Activated T-helper 17 cell treated with anti-CD3 and anti-CD28 coated beads, Interleukin-2, amount 50 U/mL, for 72 hours (primary cell): Measurements from ENCODE around the gene POMGNT2. TPM values are rescaled to one million over a fixed set of nuclear protein-coding genes. Genes with fewer than 3 reads are reported as not detected.
"Not testable (repeated sequence)": the region's sequence is repeated elsewhere in the genome, so short reads cannot be mapped to it uniquely, and the experiment has no call there.

Experiments
- ATAC-seq: fragments of 150-1000 bp; cut with Tn5 transposase; replicated peaks from 2 replicates; pipeline ENCODE4 v1.10.0; 2021; ENCODE audit warnings: mild to moderate bottlenecking, moderate library complexity
- H3K27ac Mint-ChIP-seq: one replicate; pipeline ENCODE4 v1.8.0; 2022; ENCODE audit warnings: mixed read lengths
- H3K27me3 Mint-ChIP-seq: one replicate; pipeline ENCODE4 v1.8.0; 2022; ENCODE audit warnings: mixed read lengths
- H3K36me3 Mint-ChIP-seq: one replicate; pipeline ENCODE4 v1.8.0; 2022; ENCODE audit warnings: low read depth, mild to moderate bottlenecking, mixed read lengths
- H3K4me1 Mint-ChIP-seq: one replicate; pipeline ENCODE4 v1.8.0; 2022; ENCODE audit warnings: mixed read lengths
- H3K4me3 Mint-ChIP-seq: one replicate; pipeline ENCODE4 v1.8.0; 2022; ENCODE audit warnings: mild to moderate bottlenecking, mixed read lengths
- H3K9me3 Mint-ChIP-seq: one replicate; pipeline ENCODE4 v1.8.0; 2022; ENCODE audit warnings: mixed read lengths
- total RNA-seq, 2 donors: library from RNA; stranded (reverse); gene quantifications; one replicate each; pipeline ENCODE4 v1.2.3, GENCODE V29; 2022

Gene POMGNT2
- total RNA-seq, 2 donors from 2014 or later: 3.7 to 4.5 TPM

GRCh38 chr3:43074901-43075689 is 30.8 kb downstream of the POMGNT2 start:
- H3K36me3 Mint-ChIP-seq: peaks cover 11% of the 10 kb centered on the region
- peaks cover 3% of the 10 kb centered on the region for H3K9me3 Mint-ChIP-seq
- no peak for ATAC-seq
- H3K27ac Mint-ChIP-seq: no peak overlapping the region
- no peak overlapping the region for H3K4me3 Mint-ChIP-seq
- H3K27me3 Mint-ChIP-seq: no peaks in the 10 kb centered on the region
- H3K4me1 Mint-ChIP-seq: no peaks in the 10 kb centered on the region

- Mint-ChIP-seq H3K4me3 (no peak overlapping the region), H3K9me3 (peaks cover 3% of the 10 kb centered on the region), H3K36me3 (peaks cover 5% of the 10 kb centered on the region), H3K27me3 (no peaks in the 10 kb centered on the region), H3K4me1 (no peaks in the 10 kb centered on the region), H3K27ac (no peak overlapping the region)
- ATAC-seq: peak; percentile 26
Measured at GRCh38 chr3:43074482-43074881, 31.4 kb downstream of the POMGNT2 start.

DNA sequence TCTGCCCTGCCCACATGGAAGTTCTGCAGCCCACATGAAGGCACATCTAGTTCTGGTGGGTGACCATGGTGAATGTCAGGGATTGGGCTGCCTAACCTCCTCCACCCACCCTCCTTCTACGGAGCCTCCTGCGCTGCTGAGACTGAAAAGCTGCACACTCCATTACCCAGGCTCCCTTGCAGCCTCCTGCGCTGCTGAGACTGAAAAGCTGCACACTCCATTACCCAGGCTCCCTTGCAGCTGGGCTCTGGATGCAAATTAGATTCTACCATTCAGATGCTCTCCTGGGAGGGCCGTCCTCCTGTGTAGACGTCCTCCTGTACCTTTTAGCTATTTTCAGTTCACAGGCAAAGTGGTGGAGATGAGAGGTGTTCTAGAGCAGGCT is 32.1 kb downstream of the POMGNT2 start:
- peaks cover 3% of the 10 kb centered on the region for H3K9me3 Mint-ChIP-seq
- no peak overlapping the region for H3K4me3 Mint-ChIP-seq
- H3K27ac Mint-ChIP-seq: no peak overlapping the region
- ATAC-seq: no peak
- H3K36me3 Mint-ChIP-seq: no peaks in the 10 kb centered on the region
- H3K4me1 Mint-ChIP-seq: no peaks in the 10 kb centered on the region
- H3K27me3 Mint-ChIP-seq: no peaks in the 10 kb centered on the region

GRCh38 chr3:43073116-43073835 is 32.6 kb downstream of the POMGNT2 start:
- no peaks in the 10 kb centered on the region for H3K36me3 Mint-ChIP-seq
- no peaks in the 10 kb centered on the region for H3K4me1 Mint-ChIP-seq
- no peak overlapping the region for H3K4me3 Mint-ChIP-seq
- H3K9me3 Mint-ChIP-seq: peaks cover 2% of the 10 kb centered on the region
- no peak overlapping the region for H3K27ac Mint-ChIP-seq
- no peaks in the 10 kb centered on the region for H3K27me3 Mint-ChIP-seq
- no peak for ATAC-seq

GRCh38 chr3:43072361-43072760 is 33.5 kb downstream of the POMGNT2 start:
- no peak for ATAC-seq
- no peaks in the 10 kb centered on the region for H3K27me3 Mint-ChIP-seq
- H3K4me3 Mint-ChIP-seq: no peak overlapping the region
- H3K9me3 Mint-ChIP-seq: no peaks in the 10 kb centered on the region
- no peaks in the 10 kb centered on the region for H3K4me1 Mint-ChIP-seq
- no peak overlapping the region for H3K27ac Mint-ChIP-seq
- no peaks in the 10 kb centered on the region for H3K36me3 Mint-ChIP-seq

- H3K27ac Mint-ChIP-seq: no peak overlapping the region
- no peaks in the 10 kb centered on the region for H3K36me3 Mint-ChIP-seq
- H3K4me1 Mint-ChIP-seq: no peaks in the 10 kb centered on the region
- H3K27me3 Mint-ChIP-seq: no peaks in the 10 kb centered on the region
- H3K9me3 Mint-ChIP-seq: no peaks in the 10 kb centered on the region
- ATAC-seq: peak; percentile 45
- no peak overlapping the region for H3K4me3 Mint-ChIP-seq
Measured at GRCh38 chr3:43071313-43071893, 34.5 kb downstream of the POMGNT2 start.

DNA sequence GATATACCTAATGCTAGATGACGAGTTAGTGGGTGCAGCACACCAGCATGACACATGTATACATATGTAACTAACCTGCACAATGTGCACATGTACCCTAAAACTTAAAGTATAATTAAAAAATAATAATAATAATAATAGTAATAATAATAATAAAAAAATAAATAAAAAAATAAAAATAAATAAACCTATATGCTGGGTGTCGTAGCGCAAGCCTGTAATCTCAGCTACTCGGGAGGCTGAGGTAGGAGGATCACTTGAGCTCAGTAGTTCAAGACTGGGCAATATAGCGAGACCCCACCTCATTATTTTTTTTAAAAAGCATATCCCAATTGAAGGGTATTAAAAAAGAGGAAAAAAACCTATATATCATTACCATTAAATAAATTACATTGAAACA is 35.2 kb downstream of the POMGNT2 start:
- H3K4me1 Mint-ChIP-seq, ATAC-seq, H3K36me3 Mint-ChIP-seq, H3K4me3 Mint-ChIP-seq, H3K9me3 Mint-ChIP-seq, H3K27ac Mint-ChIP-seq, H3K27me3 Mint-ChIP-seq: not testable (repeated sequence)

DNA sequence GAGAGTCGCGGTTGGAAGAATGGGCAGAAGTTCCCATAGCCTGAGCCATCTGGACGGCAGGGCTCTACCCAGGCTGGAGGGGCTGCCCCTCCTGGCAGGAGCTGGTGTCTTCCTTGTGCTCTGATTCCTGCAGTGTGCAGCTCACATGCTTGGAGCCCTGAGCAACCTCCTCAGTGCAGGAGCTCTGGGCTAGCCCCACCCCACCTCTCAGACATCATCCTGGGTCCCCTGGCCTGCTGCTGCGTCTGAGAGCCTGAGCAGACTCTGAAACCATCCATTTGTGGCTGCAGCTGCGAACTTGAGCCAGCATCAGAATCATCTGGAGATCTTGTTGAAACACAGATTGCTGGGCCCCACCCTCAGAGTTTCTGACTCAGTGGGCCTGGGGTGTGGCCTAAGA is 42.8 kb downstream of the POMGNT2 start:
- Mint-ChIP-seq H3K4me1 (no peaks in the 10 kb centered on the region), H3K27me3 (no peaks in the 10 kb centered on the region), H3K27ac (no peak overlapping the region), H3K36me3 (no peaks in the 10 kb centered on the region), H3K9me3 (no peaks in the 10 kb centered on the region), H3K4me3 (no peak overlapping the region)
- ATAC-seq: no peak

DNA sequence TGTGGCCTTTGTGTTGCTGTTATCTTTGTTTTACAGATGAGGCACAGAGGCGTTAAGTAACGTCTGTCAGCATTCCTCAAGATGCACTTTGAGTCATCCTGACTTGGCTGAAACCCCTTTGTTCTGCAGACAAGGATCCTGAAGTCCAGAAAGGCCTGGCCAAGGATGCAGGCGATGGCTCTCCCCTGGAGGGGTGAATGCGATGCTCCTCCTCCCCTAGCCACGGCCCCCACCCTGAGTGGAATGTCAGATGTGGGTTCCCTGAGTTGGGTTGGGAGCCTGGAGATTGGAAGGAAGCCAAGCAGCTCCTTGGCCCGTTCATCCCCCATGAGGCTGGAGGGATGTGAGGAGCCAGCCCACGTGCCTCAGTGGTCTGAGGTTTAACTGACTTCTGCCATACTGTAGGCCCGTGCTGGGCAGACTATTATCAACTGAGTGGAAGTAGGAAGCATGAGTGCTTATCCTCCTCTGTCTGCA is 43.3 kb downstream of the POMGNT2 start:
- ATAC-seq: no peak

GRCh38 chr3:43062040-43062563 is 43.8 kb downstream of the POMGNT2 start:
- H3K36me3 Mint-ChIP-seq: no peaks in the 10 kb centered on the region
- no peaks in the 10 kb centered on the region for H3K27me3 Mint-ChIP-seq
- no peak overlapping the region for H3K4me3 Mint-ChIP-seq
- H3K27ac Mint-ChIP-seq: no peak overlapping the region
- no peaks in the 10 kb centered on the region for H3K4me1 Mint-ChIP-seq
- H3K9me3 Mint-ChIP-seq: no peaks in the 10 kb centered on the region
- ATAC-seq: no peak

More for the DNA sequence above, 43.3 kb downstream of the POMGNT2 start:
- Mint-ChIP-seq H3K9me3 (no peaks in the 10 kb centered on the region), H3K4me1 (no peaks in the 10 kb centered on the region), H3K27ac (no peak overlapping the region), H3K4me3 (no peak overlapping the region), H3K27me3 (no peaks in the 10 kb centered on the region), H3K36me3 (no peaks in the 10 kb centered on the region)

DNA sequence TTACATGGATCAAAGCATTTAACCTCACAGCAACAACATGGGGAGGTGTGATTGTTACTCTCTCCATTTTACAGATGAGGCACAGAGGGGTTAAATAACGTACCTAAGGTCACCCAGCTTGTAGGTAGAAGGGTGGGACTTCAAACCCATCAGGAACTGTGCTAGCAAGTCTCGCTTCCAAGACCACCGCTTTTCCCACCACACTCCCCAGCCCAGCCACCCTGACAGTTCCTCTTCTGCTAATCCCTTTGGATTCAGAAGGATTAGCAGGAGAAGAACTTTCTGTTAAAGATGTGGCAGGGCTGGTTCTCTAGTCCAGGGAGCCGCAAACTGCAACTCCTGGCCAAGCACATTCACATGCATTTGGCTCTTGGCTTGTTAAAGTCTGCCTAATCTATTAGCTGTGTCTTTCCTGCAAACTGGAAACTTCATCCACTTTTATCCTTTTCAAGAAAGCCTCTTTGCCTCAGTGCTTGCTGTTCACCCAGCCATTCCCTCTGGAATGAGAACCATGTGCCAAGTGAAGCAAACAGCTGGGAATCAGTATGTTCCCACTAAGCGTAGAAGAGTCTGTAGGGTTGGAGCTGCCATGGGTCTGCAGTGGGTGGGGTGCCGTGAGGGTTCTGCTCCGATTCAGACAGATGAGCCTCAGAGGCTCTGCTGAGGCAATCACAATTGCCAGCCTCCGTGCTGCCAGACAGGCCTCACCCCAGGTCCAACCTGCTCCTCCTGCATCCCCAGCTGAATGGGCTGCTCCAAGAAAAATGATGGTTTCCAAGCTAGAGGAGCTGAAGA is 44.6 kb downstream of the POMGNT2 start:
- Mint-ChIP-seq H3K36me3 (no peaks in the 10 kb centered on the region), H3K27me3 (no peaks in the 10 kb centered on the region), H3K4me3 (no peak overlapping the region), H3K27ac (no peak overlapping the region), H3K9me3 (no peaks in the 10 kb centered on the region), H3K4me1 (no peaks in the 10 kb centered on the region)
- ATAC-seq: no peak

GRCh38 chr3:43059456-43059855 is 46.4 kb downstream of the POMGNT2 start:
- no peaks in the 10 kb centered on the region for H3K27me3 Mint-ChIP-seq
- H3K9me3 Mint-ChIP-seq: no peaks in the 10 kb centered on the region
- ATAC-seq: no peak
- no peak overlapping the region for H3K4me3 Mint-ChIP-seq
- no peaks in the 10 kb centered on the region for H3K36me3 Mint-ChIP-seq
- no peak overlapping the region for H3K27ac Mint-ChIP-seq
- no peaks in the 10 kb centered on the region for H3K4me1 Mint-ChIP-seq

DNA sequence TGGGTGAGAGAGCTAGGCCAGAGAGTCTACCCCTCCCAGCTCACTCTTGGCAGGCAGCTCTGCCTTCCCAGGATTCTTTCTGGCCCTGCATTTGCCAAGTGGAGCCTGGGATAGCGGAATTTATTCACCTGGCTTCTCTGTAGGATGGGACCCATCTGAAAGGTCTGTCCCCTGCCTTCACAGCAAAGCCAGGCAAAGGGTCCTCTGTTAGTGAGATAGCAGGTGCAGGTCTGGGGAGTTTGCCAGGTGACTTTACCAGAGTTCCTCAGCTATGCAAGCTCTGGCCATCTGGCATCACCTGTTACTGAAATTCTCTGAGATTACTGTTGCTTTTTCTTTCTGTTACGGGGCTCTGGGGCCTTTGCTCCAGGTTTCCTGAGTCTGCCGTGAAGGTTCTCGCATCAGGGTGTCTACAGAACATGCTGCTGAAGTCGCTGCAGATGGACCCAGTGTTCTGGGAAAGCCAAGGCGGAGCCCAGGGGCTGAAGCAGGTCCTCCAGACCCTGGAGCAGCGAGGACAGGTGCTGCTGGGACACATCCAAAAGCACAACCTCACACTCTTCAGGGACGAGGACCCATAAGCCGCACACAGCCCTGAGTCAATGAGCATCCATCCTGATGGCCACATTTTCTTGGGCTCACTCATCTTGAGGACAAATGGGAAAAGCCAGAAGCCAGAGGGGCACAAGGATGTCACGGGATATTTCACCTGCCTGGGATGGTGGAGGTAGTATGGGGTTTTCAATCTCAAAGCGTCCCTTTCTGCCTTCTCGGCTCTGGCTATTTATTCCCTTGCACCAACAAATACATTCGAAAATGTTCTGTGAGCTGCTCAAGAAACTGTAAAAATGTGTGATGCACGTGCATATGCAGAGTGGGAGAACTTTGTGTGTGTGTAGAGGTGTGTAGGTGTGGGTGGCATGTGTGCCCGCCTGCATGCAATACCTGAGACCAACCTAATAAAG is 49.8 kb downstream of the POMGNT2 start:
- peaks cover 8% of the 10 kb centered on the region for H3K27me3 Mint-ChIP-seq
- no peak overlapping the region for H3K27ac Mint-ChIP-seq
- no peak for ATAC-seq
- no peaks in the 10 kb centered on the region for H3K4me1 Mint-ChIP-seq
- H3K36me3 Mint-ChIP-seq: no peaks in the 10 kb centered on the region
- peaks cover 3% of the 10 kb centered on the region for H3K9me3 Mint-ChIP-seq
- no peak overlapping the region for H3K4me3 Mint-ChIP-seq
